NOMO-1 (cell line): ENCODE measurements around the gene PDE4D.
"Not testable (repeated sequence)": the region's sequence is repeated elsewhere in the genome, so short reads cannot be mapped to it uniquely, and the experiment has no call there.

ENCODE experiments used
- DNase-seq, 2 experiments: peaks; one replicate each; lab custom pipeline; 2025; ENCODE audit not compliant: unreplicated experiment in 2 of 2; lab: John Stamatoyannopoulos, UW

The PDE4D gene

DNA sequence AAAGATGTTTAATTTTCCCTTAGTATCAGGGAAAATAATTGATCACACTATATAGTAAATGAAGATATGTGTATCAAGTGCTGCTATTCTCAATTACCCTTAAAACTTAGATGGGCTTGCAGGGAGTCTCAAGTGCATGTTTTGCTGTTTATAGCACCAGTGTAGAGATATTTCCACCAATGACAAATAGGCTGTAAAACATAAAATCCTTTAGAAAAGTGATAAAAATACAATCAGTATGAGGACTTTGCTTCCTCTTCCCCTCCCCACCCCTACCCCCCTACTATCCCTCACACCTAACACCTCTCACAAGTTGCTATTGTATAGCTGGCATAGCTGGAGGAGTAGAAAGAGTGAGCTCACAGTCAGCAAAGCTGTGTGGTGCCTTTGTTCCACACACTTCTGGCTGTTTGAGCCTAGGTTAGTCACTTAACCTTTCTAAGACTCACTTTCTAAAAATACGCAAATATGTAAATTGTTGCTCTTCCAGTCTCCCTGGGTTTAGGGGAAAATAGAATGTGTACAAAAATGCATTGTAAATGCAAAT, 93.1 kb downstream of the PDE4D start:
- DNase-seq = no peak

DNA sequence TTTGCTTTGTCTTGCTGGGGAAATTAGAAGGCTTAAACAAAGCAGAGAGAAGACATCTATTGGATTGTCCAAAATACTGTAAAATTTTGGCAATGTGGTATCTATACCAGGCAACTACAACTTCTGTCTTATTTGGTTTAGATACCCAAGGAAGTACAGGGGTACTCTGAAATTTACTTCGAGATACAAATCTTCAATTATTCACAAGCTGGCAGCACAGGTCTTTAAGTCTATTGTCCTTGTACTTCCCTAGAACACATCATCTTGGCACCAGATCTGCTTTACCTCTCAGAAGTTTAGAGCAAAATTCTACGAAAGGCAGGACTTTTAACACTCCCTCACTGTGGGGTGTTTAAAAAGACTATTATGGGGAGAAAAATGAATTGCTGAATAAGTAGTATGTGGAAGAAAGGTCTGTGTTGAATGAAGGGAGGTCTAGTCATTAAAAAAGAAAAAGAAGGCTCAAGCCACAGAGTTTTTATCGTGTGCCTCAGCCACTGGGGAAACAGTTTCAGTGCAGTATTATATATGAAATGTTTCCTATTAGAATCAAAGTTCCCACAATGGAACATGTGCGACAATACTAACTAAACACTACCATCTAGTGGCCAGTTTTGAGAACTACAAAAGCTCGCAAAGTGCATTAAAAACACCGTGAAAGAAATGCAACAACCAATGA, 93.7 kb downstream of the PDE4D start:
- DNase-seq = peak in 1 of 2 experiments; percentile 40

DNA sequence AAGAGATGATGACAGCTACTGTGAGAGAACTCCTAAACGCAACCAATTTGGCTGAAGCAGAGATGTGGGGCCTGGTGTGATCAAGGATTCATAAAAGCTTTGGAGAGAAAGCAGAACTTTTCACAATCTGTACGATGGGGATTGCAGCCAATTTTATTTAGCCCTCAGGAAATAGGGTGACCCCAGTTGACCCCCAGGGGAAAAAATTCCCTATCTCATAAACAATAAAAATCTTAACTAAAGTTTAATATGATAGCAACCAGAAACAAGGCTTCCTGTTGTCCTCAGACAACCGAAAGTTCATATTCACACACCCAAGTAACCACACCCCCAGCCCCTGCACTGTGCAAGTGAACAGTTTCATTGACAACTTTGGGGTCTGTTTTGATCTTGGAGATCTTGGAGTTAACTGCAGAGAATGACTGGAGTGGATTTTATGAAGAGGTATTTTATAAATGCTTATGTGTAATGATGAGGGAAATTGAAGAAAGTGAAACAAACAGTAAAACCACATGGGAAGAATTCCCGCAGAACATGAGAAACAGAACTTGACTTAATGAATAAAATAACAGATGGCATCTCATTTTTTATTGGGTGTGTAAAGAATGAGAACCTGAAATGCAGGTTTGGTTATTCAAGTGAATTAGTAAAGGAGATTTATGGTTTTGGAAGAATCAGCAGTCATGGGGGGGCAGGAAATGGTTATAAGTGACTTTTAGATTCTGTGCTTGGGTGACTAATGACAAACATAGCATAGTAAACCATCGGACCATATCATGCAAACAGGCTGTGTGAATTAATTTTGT, 94.5 kb downstream of the PDE4D start:
- no peak for DNase-seq

DNA sequence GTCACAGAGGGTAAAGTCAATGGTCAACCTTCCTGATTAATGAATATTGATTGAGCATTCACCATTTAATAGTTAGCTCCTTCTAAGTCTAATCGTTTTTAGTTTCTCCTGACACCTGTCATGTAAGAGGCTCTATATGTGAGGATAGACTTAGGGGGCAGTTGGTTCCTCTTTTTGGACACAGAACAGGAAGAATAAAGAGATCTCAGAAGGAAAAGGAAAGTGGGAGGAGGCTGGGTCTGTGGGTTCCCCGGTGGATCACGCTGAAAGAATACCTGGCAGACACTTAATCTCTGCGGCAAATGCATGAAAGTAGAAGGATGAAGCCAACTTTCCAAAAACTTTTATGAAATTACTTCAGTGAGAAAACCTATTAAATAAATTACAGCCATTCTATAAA, 98.4 kb downstream of the PDE4D start:
- DNase-seq = no peak

DNA sequence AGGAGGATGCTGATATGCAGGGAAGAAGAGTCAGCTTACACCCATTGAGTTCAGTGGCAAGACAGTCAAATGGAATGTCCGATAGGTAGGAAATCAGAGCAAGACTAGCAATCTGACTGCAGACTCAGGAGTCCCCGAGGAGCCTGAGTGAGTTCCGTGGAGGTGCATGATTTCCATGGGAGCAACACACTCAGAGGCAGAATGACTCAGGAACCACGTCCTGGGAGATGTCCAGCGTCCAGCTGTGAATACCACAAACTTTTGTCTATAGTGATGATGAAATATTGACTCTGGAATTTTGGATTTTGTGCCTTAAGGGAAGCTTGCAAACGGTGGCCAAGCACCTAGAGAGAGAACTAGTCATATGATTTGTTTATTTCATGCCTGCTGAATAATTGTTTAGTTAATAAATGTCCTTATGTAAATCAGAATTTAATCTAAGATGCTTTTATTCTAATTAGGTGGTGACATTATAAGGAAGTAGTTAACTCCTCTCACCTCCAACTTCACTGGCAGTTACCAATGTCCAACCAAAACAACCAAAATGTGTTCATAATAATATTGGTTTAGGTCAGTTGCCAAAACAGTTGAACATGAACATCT, 100.4 kb downstream of the PDE4D start:
- no peak for DNase-seq

DNA sequence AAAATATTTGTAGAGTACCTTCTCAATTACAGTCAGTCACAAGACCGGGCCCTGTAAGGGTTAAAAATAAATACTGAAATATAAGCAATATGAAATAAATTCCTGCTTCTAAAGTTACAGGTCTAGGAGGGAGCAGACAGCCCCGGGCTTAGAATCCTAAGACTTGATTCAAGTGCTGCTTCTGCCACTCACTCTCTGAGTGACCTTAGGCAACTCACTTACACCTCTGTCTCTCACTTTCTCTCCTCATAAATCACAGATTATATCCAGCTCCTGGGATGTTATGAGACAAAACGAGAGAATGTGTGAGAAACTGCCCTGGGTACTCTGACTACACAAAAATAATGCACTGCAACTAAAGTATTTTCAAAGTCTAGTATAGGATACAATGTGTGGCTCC, 101.9 kb downstream of the PDE4D start:
- no peak for DNase-seq

DNA sequence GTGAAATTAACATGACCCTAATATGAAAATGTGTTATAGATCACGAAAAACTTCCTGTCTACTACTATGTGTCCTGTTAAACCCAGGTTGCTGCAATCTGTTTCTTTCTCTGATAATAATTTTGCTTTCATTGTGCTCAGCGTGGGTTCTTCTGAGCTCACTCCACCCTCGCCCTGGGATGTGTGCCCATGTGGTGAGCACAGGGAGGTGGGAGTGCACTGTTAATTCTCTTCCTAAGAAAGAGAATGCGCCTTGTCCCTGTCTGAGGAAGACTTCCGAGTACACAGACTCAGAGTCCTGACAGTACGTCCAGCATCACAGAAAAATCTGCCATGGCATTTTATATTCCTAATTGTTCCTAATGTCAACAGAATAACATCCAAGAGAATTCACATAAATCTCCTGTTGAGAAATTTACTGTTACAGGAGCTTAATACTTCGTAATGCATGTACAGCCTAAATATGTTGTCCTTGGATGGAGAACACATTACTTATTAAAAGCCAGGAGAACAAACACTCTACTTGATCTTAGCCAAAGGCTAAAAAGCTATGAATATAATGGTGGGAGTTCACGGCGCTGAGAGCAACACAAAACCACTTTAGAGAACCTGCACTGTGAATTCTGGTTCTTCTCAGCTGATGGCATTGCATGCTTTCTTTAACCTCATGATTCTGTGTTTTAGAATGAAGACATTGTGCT, 102.6 kb downstream of the PDE4D start:
- no peak for DNase-seq

DNA sequence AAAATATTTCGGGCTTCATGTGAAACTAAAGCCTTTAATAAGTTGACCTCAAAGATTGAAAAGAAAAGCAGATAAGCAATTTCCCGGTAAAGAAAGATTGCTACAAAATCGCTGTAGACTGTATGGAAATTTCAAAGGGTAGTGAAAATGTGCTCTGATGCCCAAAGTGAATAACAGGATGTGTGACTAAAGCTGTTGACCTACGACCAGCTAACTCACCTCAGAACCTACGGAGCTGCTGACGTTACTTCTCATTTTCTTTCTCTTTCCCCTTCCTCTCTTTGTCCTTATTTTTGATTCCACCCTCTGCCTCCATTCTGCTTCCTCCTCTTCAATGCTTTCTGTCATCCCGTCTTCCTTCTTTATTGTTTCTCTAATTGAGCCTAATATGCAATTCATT, 103.2 kb downstream of the PDE4D start:
- peak; percentile 18 to 52 for DNase-seq

DNA sequence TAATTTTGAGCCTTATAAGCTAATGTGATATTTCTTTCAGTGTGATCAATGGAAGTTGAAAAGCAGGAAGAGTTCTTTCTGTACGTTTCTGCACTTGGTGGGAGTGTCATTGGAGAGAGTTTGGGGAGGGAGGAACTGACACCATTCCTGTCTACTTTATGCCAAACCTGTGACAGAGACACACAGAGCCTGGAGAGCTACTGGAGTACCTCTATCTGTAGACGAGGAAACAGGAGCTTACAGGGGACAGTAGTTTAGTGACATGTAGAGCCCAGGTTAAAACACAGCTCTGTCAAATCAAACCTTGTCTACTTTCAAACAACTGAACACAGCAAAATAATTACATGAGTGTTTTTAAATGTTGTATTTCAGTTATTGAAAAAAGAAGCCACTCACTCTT, 103.6 kb downstream of the PDE4D start:
- no peak for DNase-seq

DNA sequence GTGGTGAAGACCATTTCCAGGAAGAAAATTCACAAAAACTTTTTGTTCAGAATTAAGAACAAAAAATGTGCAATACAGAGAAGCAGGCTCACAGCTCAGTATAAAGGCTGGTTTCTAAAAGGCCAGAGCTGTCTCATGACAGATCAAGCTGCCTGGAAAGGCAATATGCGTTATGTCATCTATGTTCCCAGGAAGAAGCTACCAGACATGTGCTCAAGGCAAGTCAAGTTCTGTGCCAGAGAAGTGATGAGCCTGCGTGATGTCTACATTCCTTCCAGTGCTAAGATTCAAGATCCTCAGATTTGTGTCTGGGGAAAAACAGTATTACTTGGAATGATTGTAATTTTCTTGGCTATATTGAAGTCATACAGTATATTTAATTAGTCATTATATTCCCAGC, 104.3 kb downstream of the PDE4D start:
- no peak for DNase-seq

DNA sequence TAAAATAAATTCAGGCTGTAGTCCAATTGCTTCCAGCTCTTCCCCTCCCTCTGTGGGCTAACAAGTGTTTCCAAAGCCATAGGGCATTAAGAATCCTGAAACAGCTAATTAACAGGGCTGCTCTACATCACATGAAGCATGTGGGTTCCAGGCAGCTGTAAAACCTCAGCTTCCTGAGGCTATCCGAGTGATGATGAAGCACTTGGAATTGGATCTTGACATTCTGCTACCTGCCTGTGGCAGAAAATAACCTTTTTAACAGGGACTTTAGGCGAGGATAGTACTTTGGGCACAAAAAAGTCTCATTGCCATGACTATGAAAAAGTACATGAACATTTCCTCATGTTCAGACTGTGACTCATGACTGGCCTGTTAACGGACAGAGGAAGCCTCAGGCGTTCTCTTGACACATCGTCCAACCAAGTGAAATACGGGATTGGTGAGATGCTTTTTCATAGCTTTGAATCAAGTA, 107.2 kb downstream of the PDE4D start:
- DNase-seq = no peak

DNA sequence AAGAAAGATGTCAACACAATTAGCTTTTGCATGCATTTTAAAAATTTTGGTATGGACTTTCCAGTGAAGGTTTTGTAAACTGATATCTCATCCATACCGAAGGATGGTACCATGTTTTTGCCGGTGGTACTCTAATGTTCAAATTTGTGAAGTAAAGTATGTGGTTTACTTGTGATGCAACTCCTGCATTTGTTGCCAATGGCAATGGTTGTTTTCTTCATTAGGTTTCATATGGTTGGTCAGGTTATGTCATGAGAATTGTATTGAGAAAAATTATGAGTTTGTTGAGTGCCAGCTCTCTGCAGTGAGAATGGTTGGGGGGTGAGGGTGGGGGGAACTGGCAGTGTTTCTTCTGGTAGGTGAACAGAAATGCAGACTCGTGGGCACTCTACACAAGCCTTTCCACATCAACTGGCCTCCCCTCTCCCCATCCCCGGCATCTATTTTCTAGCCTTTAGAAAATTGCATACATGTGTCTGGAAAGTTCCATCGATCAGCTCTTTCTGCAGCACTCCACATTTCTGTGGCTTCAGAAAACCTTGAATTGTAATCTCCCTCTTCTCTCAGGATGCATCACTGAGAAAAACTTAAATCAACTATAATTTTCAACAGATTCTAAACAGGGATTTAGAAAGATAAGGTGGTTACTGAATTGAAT, 107.7 kb downstream of the PDE4D start:
- no peak for DNase-seq

DNA sequence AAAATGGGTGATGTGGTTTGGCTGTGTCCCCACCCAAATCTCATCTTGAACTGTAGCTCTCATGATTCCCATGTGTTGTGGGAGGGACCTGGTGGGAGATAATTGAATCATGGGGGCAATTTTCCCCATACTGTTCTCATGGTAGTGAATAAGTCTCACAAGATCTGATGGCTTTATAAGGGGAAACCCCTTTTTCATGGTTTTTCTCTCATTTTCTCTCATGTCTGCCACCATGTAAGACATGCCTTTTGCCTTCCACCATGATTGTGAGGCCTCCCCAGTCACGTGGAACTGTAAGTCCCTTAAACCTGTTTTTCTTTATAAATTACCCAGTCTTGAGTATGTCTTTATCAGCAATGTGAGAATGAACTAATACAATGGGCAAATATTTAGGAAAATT, 108.8 kb downstream of the PDE4D start:
- not testable (repeated sequence) for DNase-seq

DNA sequence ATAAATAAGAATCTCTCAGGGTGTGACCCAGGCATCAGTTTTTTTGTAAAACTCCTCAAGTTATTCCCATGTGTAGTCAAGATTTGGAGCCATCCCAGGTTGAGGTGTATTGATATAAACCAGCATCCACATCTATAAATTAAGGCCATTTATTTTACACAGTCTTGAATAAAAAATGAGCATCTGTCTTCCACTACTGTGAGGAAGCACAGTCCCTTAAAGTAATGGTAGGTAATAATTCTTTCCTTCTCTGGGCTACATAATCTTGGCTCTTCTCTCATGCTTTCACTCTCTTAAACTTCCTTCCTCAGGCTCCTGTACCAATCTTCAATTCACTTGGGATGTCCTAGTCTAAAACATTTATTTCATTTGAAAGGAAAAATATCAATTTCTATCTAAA, 110.3 kb downstream of the PDE4D start:
- no peak for DNase-seq

DNA sequence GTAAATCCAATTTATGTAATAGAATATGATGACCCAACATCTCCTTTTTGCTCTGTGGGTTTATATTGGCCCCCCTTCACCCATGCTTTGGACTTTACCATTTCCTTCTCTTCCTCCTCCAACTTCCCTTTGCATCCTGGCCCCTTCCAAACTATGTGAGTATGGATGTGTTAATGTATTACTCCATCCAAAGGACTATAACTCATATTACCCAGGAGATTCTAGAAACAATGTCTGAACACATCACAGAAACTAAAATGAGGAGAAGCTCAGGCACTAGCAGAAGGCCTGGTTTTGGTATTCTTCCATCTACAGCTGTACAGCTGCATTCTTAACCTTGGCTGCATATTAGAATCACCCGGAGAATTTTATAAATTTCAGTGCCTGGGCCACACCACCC, 110.7 kb downstream of the PDE4D start:
- no peak for DNase-seq

DNA sequence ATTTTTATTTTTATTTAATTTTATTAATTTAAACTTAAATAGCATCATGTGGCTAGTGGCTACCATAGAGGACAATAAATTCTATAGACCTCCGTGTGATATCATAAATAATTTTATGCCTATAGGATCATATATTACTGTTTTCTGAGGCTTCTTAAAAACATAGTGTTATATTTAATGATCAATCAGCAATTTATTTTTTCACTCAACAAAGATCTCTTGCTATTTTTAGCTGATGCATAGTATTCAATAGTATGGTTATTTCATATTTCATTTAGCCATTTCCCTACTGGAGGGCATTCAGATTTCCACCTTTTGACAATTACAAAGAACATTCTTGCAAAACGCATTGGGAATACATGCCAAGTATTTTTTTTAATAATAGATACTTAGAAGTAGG, 114.1 kb downstream of the PDE4D start:
- DNase-seq = no peak

DNA sequence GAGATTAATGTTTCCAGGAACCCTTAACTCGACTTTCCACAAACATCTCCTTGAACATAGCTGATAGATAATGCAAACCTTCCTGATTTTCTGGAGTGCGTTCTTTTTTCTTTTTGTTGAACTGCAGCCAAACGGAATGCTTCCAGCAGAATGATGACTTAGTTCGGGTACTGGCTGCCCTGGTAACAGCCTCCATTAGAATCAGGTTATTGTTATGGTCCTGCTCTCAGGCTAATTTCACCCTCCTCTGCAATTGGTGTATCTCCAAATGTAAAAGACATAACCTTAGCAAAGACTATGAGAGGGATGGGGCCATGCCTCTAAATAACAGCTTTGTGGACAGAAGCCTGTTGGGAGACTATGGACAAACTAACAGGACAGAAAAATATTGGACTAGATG, 116.5 kb downstream of the PDE4D start:
- no peak for DNase-seq

DNA sequence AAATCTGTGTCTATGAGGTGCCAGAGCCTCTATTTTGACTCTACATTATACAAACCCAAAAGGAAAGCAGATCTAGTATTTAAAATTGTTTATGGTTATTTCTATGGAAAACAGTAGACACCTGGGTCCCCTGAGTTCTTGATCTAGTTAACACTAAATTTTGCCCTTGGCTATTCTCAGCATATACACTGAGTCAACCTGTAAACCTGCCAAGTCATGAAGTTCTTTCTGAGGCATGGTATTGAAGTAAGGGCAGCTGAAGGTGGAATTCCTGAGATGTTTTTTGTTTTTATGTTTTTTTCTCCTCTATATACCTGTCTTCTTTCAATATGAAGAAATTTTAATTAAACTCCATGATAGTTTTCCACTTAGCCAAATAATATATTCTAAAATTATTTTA, 120.2 kb downstream of the PDE4D start:
- no peak for DNase-seq

DNA sequence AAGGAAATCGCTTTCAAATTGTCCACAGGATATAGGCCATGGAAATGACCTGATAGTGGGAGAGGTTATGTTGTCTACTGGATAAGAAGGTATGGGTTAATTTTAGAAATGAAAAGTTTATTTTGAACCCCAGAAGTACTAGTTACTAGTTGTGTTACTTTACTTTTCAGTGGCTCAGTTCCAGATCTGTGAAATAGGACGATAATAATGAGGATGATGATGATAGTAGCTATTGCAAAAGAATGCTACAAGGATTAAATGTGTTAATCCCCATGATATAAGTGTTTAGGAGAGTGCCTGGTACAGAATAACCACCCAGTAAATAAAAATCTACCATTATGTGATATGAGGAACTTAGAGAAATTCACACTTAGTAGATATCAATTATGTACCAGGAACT, 120.8 kb downstream of the PDE4D start:
- no peak for DNase-seq

DNA sequence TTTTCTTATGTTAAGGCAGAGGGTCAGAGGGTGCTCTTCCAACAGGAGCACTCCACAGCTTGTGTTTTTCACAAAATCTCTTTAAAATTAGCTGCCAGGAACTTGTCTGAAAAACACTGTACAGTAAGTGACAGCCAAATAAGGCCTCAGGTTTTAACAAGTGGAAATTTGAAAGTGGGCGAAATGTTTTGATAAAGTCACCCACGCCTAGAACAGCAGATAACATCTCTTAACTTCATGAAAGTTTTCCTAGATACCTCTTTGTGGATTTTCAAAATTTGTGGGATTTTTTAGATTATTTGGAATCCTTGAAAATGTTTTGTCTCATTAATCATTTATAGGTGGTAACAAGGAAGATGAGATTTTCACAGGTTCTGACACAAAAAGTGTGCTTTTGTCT, 121.3 kb downstream of the PDE4D start:
- no peak for DNase-seq

DNA sequence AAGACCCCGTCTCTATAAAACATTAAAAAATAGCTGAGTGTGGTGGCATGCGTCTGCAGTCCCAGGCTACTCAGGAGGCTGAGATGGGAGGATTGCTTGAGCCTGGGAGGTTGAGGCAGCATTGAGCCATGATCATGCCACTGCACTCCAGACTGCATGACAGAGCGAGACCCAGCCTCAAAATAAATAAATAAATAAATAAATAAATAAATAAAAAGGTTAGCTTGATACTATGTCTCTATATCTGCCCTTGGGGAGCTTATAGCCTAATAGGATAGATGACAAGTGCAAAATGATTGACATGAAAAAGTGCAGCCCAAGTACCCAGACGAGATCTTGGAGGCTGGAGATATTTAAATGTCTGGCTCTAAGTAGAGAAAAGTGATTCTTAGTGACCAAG, 122.6 kb downstream of the PDE4D start:
- DNase-seq = no peak
